Cardiac ventricle fibroblast (primary cell): ENCODE measurements around the gene TNFAIP8L1. TPM values are rescaled to one million over a fixed set of nuclear protein-coding genes. Genes with fewer than 3 reads are reported as not detected.

Source experiments
- total RNA-seq: library from RNA; depleted of rRNA; stranded (reverse); fragments of >200 nt; gene quantifications from 2 replicates; pipeline ENCODE4 v1.2.3, GENCODE V29; 2015

Gene TNFAIP8L1
- total RNA-seq = 7.9 and 8.5 TPM in 2 replicates

GRCh38 chr19:4638828-4639530 is at the start of gene TNFAIP8L1:
Gene TNFAIP8L1, plus strand, starts transcription at chr19:4639516. Its CDS starts 12,354 bp downstream, at chr19:4651870.

GRCh38 chr19:4669723-4670480 is 30.6 kb downstream of the TNFAIP8L1 start, which contains the start of gene MYDGF:
Gene MYDGF, minus strand, starts transcription at chr19:4670342. Its CDS starts 8 bp downstream, at chr19:4670334.

Other genes with a start within 250 kb of the TNFAIP8L1 start
- gene SH3GL1, start 239.0 kb upstream of the TNFAIP8L1 start, total RNA-seq = 76.0 and 86.1 TPM in 2 replicates
- gene CHAF1A, start 236.9 kb upstream of the TNFAIP8L1 start, total RNA-seq = 2.7 and 2.9 TPM in 2 replicates
- gene UBXN6, start 181.7 kb upstream of the TNFAIP8L1 start, total RNA-seq = 53.5 and 63.2 TPM in 2 replicates
- gene HDGFL2, start 167.2 kb upstream of the TNFAIP8L1 start, total RNA-seq = 53.7 and 63.0 TPM in 2 replicates
- 11.9 and 12.7 TPM in 2 replicates for gene PLIN4, start 121.0 kb upstream of the TNFAIP8L1 start, total RNA-seq
- gene PLIN5, start 104.3 kb upstream of the TNFAIP8L1 start, total RNA-seq = 0.59 and 1.4 TPM in 2 replicates
- gene LRG1, start 99.5 kb upstream of the TNFAIP8L1 start, total RNA-seq = 1.4 and 1.5 TPM in 2 replicates
- gene SEMA6B, start 79.8 kb upstream of the TNFAIP8L1 start, total RNA-seq = 11.2 and 12.2 TPM in 2 replicates
- gene MYDGF, start 30.8 kb downstream of the TNFAIP8L1 start, total RNA-seq = 88.0 and 93.9 TPM in 2 replicates
- 34.0 and 51.1 TPM in 2 replicates for gene DPP9, start 84.3 kb downstream of the TNFAIP8L1 start, total RNA-seq
- gene FEM1A, start 152.2 kb downstream of the TNFAIP8L1 start, total RNA-seq = 7.2 and 7.8 TPM in 2 replicates
- gene TICAM1, start 192.2 kb downstream of the TNFAIP8L1 start, total RNA-seq = 2.7 and 5.4 TPM in 2 replicates
- gene PLIN3, start 228.2 kb downstream of the TNFAIP8L1 start, total RNA-seq = 107 and 126 TPM in 2 replicates